WTC11 (cell line): Measurements from ENCODE around the gene STRN3.

Source experiments
- ATF2 ChIP-seq: sonication (generic); formaldehyde crosslinking; IDR thresholded peaks from 2 replicates; pipeline ENCODE4 v1.8.1; 2022; ENCODE audit warnings: low read depth, missing genetic modification reagents, borderline replicate concordance
- ETV6 ChIP-seq: sonication (generic); formaldehyde crosslinking; IDR thresholded peaks from 2 replicates; pipeline ENCODE4 v1.8.1; 2022; ENCODE audit warnings: mild to moderate bottlenecking, missing genetic modification reagents
- GABPB1 ChIP-seq: sonication (generic); formaldehyde crosslinking; IDR thresholded peaks from 2 replicates; pipeline ENCODE4 v1.8.1; 2023; ENCODE audit warnings: mild to moderate bottlenecking, missing genetic modification reagents
- IRF2 ChIP-seq: sonication (generic); formaldehyde crosslinking; IDR thresholded peaks from 2 replicates; pipeline ENCODE4 v1.8.0; 2022; ENCODE audit warnings: low read depth, missing genetic modification reagents, borderline replicate concordance
- JUN ChIP-seq: sonication (generic); formaldehyde crosslinking; IDR thresholded peaks from 2 replicates; pipeline ENCODE4 v1.8.0; 2023; ENCODE audit warnings: mild to moderate bottlenecking, missing genetic modification reagents
- NFYB ChIP-seq: sonication (generic); formaldehyde crosslinking; conservative IDR thresholded peaks from 2 replicates; pipeline ENCODE4 v1.8.0; 2022; ENCODE audit warnings: low read depth, missing genetic modification reagents
- NR2C2 ChIP-seq: sonication (generic); formaldehyde crosslinking; IDR thresholded peaks from 2 replicates; pipeline ENCODE4 v1.8.0; 2022; ENCODE audit warnings: mild to moderate bottlenecking, missing genetic modification reagents
- TEAD4 ChIP-seq: sonication (generic); formaldehyde crosslinking; IDR thresholded peaks from 2 replicates; pipeline ENCODE4 v1.8.0; 2022; ENCODE audit warnings: mild to moderate bottlenecking, missing genetic modification reagents
- USF1 ChIP-seq: sonication (generic); formaldehyde crosslinking; IDR thresholded peaks from 2 replicates; pipeline ENCODE4 v1.8.0; 2022; ENCODE audit warnings: mild to moderate bottlenecking, missing genetic modification reagents
- ZNF423 ChIP-seq: fragments of 250-450 bp; sonication (Bioruptor Pico); IDR thresholded peaks from 2 replicates; pipeline ENCODE4 v2.1.2; 2022; ENCODE audit warnings: mild to moderate bottlenecking, moderate library complexity
- ZNF425 ChIP-seq: fragments of 250-450 bp; sonication (Bioruptor Pico); conservative IDR thresholded peaks from 2 replicates; pipeline ENCODE4 v1.9.0; 2021; ENCODE audit warnings: mild to moderate bottlenecking
- TF ChIP-seq, protein P1 (sequence below): fragments of 200-600 bp; IDR thresholded peaks from 2 replicates; pipeline ENCODE4 v1.8.0; 2022; ENCODE audit warnings: antibody characterized with exemption
- TF ChIP-seq, protein P2 (sequence below): sonication (generic); formaldehyde crosslinking; IDR thresholded peaks from 2 replicates; pipeline ENCODE4 v1.8.0; 2022; ENCODE audit warnings: mild to moderate bottlenecking, missing genetic modification reagents
- TF ChIP-seq, protein P3 (sequence below): sonication (generic); formaldehyde crosslinking; IDR thresholded peaks from 2 replicates; pipeline ENCODE4 v1.8.1; 2023; ENCODE audit warnings: mild to moderate bottlenecking, missing genetic modification reagents, moderate library complexity

DNA sequence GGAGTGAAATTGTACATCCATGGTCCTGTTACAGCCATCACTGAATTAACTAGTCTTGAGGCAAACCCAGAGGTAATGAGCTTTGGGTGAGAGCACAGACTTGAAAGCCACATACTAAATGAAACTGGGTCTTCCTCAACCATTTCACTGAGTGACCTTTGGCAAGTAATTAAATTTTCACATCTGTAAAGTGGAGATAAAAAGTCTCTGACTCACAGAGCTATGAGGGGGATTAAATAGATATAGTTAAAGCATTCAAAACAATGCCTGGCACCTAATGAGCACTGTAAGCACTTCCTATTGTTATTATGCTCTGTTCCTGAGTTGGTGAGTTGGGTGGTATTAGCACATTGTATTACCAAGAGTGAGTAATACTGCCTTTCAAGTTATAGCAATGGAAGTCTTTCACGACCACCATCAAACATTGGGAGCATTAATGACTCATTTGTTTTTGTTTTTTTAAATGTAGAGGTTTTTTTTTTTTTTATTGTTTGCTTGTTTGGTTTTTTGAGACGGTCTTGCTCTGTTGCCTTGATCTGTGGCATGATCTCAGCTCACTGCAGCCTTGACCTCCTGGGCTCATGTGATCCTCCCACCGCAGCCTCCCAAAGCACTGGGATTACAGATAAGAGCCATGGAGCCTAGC is 12.5 kb upstream of the STRN3 start:
- TF ChIP-seq, protein P1, sequence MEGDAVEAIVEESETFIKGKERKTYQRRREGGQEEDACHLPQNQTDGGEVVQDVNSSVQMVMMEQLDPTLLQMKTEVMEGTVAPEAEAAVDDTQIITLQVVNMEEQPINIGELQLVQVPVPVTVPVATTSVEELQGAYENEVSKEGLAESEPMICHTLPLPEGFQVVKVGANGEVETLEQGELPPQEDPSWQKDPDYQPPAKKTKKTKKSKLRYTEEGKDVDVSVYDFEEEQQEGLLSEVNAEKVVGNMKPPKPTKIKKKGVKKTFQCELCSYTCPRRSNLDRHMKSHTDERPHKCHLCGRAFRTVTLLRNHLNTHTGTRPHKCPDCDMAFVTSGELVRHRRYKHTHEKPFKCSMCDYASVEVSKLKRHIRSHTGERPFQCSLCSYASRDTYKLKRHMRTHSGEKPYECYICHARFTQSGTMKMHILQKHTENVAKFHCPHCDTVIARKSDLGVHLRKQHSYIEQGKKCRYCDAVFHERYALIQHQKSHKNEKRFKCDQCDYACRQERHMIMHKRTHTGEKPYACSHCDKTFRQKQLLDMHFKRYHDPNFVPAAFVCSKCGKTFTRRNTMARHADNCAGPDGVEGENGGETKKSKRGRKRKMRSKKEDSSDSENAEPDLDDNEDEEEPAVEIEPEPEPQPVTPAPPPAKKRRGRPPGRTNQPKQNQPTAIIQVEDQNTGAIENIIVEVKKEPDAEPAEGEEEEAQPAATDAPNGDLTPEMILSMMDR = no peak
- no peak; the same call in 1 of the 2 replicates for TF ChIP-seq GABPB1 (CRISPR knock-in tag)
- TF ChIP-seq ETV6 (CRISPR knock-in tag) = no peak
- no peak for TF ChIP-seq IRF2
- no peak for TF ChIP-seq NFYB (CRISPR knock-in tag)
- TF ChIP-seq, protein P2, sequence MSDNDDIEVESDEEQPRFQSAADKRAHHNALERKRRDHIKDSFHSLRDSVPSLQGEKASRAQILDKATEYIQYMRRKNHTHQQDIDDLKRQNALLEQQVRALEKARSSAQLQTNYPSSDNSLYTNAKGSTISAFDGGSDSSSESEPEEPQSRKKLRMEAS = no peak
- TF ChIP-seq, protein P3, sequence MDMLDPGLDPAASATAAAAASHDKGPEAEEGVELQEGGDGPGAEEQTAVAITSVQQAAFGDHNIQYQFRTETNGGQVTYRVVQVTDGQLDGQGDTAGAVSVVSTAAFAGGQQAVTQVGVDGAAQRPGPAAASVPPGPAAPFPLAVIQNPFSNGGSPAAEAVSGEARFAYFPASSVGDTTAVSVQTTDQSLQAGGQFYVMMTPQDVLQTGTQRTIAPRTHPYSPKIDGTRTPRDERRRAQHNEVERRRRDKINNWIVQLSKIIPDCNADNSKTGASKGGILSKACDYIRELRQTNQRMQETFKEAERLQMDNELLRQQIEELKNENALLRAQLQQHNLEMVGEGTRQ (CRISPR knock-in tag) = no peak
- TF ChIP-seq ZNF425 (CRISPR knock-in tag) = no peak
- TF ChIP-seq JUN (CRISPR knock-in tag) = no peak
- TF ChIP-seq TEAD4 (CRISPR knock-in tag) = no peak
- no peak for TF ChIP-seq ZNF423
- TF ChIP-seq NR2C2 = no peak
- TF ChIP-seq USF1 = no peak
- TF ChIP-seq ATF2 (CRISPR knock-in tag) = no peak
